RWPE2 (cell line): ENCODE measurements around the gene INPP5E.

Experiments
- ATAC-seq: fragments of 200-7000 bp; cut with Tn5 transposase; 3 replicates; pipeline ENCODE4 v1.9.1; 2021; ENCODE audit warnings: low read depth
- DNase-seq: peaks from one replicate; pipeline ENCODE4 v3.0.0-alpha.2; 2020; ENCODE audit warnings: low spot score
- H3K27ac ChIP-seq: fragments of 450-650 bp; 2 replicates; pipeline ENCODE4 v1.5.1; 2017; ENCODE audit warnings: mild to moderate bottlenecking; ENCODE audit not compliant: poor library complexity, severe bottlenecking
- H3K27me3 ChIP-seq: fragments of 250-450 bp; sonication (Bioruptor Pico); 2 replicates; pipeline ENCODE4 v1.5.1; 2021; ENCODE audit warnings: mild to moderate bottlenecking, moderate library complexity; ENCODE audit not compliant: insufficient read depth, poor library complexity, severe bottlenecking
- H3K36me3 ChIP-seq: fragments of 250-450 bp; sonication (Bioruptor Pico); 2 replicates; pipeline ENCODE4 v1.5.1; 2020; ENCODE audit warnings: low read depth, mild to moderate bottlenecking, moderate library complexity
- H3K4me1 ChIP-seq: fragments of 250-450 bp; sonication (Bioruptor Pico); 2 replicates; pipeline ENCODE4 v1.5.1; 2021; ENCODE audit warnings: mild to moderate bottlenecking, moderate library complexity; ENCODE audit not compliant: insufficient read depth, poor library complexity, severe bottlenecking
- H3K4me3 ChIP-seq: fragments of 250-450 bp; sonication (Bioruptor Pico); 2 replicates; pipeline ENCODE4 v1.5.1; 2021; ENCODE audit warnings: mild to moderate bottlenecking, moderate library complexity; ENCODE audit not compliant: severe bottlenecking
- H3K9me3 ChIP-seq: fragments of 250-450 bp; sonication (Bioruptor Pico); 2 replicates; pipeline ENCODE4 v1.5.1; 2021; ENCODE audit warnings: mild to moderate bottlenecking, moderate library complexity; ENCODE audit not compliant: severe bottlenecking
- TF ChIP-seq, protein P1 (sequence below): fragments of 450-650 bp; IDR thresholded peaks from one replicate; pipeline ENCODE4 v1.5.1; 2017; ENCODE audit warnings: mild to moderate bottlenecking, moderate library complexity; ENCODE audit not compliant: poor library complexity, severe bottlenecking

INPP5E gene

GRCh38 chr9:136454026-136454796 is 14.6 kb upstream of the INPP5E start:
- Histone ChIP-seq H3K27me3 (no peaks in the 10 kb centered on the region), H3K4me3 (no peak overlapping the region), H3K4me1 (no peaks in the 10 kb centered on the region), H3K9me3 (no peaks in the 10 kb centered on the region), H3K27ac (no peak overlapping the region), H3K36me3 (peaks cover 92% of the 10 kb centered on the region)
- DNase-seq (peak; percentile 60), ATAC-seq (no peak)
- TF ChIP-seq, protein P1, sequence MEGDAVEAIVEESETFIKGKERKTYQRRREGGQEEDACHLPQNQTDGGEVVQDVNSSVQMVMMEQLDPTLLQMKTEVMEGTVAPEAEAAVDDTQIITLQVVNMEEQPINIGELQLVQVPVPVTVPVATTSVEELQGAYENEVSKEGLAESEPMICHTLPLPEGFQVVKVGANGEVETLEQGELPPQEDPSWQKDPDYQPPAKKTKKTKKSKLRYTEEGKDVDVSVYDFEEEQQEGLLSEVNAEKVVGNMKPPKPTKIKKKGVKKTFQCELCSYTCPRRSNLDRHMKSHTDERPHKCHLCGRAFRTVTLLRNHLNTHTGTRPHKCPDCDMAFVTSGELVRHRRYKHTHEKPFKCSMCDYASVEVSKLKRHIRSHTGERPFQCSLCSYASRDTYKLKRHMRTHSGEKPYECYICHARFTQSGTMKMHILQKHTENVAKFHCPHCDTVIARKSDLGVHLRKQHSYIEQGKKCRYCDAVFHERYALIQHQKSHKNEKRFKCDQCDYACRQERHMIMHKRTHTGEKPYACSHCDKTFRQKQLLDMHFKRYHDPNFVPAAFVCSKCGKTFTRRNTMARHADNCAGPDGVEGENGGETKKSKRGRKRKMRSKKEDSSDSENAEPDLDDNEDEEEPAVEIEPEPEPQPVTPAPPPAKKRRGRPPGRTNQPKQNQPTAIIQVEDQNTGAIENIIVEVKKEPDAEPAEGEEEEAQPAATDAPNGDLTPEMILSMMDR = no peak

DNA sequence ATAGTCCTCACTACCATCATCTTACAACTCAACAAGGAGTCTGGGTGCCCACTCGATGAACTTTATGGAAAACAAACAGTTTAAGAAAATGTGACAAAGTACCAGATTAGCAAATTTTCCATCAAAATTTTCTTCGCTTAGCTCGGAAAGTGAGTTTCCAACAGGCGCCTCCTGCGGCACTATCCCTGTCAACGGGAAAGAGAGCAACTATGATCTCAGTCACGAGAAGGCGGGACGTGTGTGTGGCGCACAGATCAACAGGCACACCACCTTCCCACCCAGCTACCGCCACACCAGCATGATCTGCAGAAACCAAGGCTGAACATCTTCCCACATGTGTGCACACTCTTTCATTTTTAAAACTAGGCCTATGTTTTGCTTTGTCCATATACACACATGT is 13.7 kb upstream of the INPP5E start:
- Histone ChIP-seq H3K4me3 (no peak overlapping the region), H3K36me3 (peaks cover 88% of the 10 kb centered on the region), H3K27ac (no peak overlapping the region), H3K4me1 (no peaks in the 10 kb centered on the region), H3K27me3 (no peaks in the 10 kb centered on the region), H3K9me3 (no peaks in the 10 kb centered on the region)
- TF ChIP-seq, protein P1 = no peak
- DNase-seq = no peak
- ATAC-seq = no peak

DNA sequence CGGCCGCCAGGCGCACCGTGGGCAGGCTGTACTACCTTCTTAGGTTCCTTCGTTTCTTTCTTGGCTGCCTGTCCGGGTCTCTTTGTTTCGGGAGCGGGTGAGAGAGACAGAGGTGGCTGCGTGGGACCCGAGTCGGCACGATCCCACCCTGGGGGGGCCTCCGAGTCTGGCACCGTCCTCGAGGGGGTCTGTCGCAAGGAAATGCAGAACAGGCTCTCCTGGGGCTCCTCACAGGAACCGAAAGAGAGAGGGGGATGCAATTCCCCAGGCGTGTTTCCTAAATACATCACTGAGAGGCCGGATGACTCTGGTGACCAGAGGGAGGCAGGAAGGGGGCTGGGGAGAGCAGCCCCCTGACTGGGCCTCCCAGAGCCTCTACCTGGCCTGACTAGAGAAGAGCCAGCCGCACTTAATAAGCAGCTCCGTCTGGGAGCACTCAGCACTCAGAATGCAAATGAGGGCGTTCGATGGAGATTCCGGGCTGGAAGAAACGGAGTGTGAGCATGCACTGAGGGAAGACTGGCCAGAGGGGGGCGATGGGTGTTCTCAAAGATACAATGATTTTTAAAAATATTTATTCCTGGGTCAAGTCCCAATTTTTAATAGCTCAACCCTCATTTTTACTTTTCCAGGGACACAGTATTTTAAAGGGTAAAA is 11.7 kb upstream of the INPP5E start:
- no peak for ATAC-seq
- TF ChIP-seq, protein P1 = no peak
- Histone ChIP-seq H3K4me1 (no peaks in the 10 kb centered on the region), H3K27ac (no peak overlapping the region), H3K36me3 (peaks cover 85% of the 10 kb centered on the region), H3K27me3 (no peaks in the 10 kb centered on the region), H3K4me3 (no peak overlapping the region), H3K9me3 (no peaks in the 10 kb centered on the region)
- DNase-seq = no peak

- Histone ChIP-seq H3K36me3 (peaks cover 85% of the 10 kb centered on the region), H3K9me3 (no peaks in the 10 kb centered on the region), H3K4me3 (no peak overlapping the region), H3K27me3 (no peaks in the 10 kb centered on the region), H3K27ac (no peak overlapping the region), H3K4me1 (no peaks in the 10 kb centered on the region)
- TF ChIP-seq, protein P1 = no peak
- DNase-seq (no peak), ATAC-seq (no peak)
These were observed 9.0 kb upstream of the INPP5E start for GRCh38 chr9:136448655-136449054.
